HG03520 (cell line): ENCODE measurements around the gene CTCFL.
A peak's percentile ranks its signal among the peaks of the same experiment; 100 is the strongest.

Source experiments
- ATAC-seq: cut with Tn5 transposase; IDR thresholded peaks from one replicate; pipeline ENCODE4 v1.9.1; 2021; ENCODE audit warnings: mild to moderate bottlenecking, moderate library complexity; ENCODE audit not compliant: unreplicated experiment

The CTCFL gene

DNA sequence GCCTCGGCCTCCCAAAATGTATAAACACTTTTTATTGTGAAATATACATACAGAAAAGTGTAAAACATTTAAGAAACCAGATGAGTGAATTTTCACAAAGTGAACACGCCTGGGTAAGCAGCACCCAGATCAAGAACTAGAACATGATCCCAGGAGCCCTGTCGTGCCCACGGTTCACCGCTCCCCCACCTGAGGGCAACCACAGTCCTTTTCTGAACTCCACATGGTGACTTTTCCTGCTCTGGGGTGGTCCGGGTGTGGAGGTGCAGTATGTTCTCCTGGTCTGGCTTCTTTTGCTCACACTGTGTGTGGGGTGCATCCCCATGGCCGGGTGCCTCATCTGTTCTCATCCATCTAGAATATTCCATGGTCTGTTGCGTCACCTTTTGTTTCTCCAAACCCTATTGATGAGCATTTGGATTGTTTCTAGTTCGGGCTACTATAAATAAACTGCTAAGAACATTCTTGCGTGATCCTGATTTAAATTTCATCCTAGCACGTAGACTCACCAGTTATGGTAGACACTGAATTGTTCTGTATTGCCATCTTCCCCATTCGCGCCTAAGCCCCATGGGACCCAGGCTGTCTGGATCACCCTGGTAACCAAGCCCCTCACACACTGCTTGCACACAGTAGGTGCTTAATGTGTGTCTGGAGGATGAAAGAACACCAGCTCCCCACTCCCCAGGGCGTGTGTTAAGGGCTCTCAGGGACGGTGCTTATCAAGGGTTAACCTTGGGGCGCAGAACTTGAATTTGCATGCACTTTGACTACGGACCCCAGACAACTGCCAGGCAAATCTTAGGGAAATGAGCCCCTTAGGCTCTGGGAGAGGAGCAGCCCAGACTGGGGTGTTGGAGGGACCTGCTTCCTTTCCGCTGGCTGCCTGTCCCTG lies 56.2 kb downstream of the CTCFL start:
- ATAC-seq, result no peak

DNA sequence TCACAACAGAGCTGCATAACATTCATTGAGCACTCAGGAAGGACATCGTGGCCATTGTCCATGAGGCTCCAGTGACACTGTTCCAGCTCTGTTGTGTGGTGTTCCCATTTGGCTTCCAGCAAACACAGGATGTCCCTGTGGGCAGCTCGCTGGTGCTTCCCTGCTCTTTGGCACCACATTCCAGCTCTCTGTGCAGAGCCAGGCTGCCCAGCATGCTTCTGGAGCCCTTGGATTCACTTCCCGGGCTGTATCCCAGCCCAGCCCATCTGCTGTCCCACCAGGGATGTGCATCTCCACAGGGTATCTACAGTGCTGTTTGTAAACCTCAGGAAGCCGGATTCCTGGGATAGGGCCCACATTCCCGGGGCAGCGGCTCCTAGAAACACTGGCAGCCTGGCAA lies 57.2 kb downstream of the CTCFL start:
- ATAC-seq, result no peak

DNA sequence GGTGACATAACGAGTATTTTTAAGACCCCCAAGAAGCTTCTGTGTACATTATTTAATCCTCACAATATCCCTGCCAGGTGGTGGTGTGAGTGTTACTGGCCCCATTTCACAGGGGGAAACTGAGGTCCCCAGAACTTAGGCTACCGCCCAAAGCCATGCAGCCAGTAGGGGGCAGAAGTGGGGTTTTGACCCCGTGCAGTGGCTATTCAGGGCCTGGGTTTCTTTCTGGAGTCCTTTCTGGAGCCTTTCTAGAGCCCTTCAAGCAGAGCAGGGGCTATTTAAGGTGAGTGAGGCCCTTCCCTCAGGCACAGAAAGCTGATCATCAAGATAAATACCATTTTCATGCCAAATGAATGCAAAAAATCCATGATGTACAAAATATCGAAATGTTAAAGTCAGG lies 59.0 kb downstream of the CTCFL start:
- no peak for ATAC-seq

DNA sequence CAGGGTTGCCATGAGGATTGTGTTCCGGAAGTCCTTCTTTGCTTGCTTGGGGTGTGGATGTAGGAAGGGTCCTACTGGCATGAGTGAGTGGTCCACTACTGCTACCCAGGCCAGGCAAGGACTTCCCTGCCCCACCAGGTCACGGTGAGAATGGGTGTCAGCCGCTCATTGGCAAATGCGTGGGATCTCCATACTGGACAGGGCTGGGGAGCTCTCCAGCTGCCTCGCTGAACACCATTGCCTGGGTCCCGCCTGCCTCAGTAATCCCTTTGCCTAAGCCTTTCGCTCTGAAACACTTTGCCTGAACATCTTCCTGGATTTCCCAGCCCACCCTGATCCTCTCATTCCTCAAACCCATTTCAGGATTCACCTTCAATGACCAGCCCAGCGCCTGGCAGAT lies 59.5 kb downstream of the CTCFL start:
- ATAC-seq, result no peak

DNA sequence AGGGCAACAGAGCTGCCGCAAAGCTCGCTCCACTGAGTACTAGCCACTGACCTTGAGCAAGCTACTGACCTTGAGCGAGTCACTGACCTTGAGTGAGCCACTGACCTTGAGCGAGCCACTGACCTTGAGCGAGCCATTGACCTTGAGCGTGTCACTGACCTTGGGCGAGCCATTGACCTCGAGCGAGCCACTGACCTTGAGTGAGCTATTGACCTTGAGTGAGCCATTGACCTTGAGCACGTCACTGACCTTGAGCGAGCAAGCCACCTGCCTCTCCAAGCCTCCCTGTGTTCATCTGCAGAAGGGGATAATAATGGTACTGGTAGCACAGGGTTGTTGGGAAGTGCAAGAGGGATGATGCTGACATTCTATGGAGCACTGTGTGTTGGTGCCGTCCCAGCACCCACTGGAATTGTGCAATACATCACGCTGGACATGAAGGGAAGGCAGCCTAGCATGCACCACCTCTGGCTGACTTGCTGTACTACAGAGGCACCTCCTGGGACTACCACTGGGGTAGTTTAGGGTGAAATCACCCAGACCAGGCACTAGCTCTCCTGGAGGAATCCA lies 60.2 kb downstream of the CTCFL start:
- no peak for ATAC-seq

DNA sequence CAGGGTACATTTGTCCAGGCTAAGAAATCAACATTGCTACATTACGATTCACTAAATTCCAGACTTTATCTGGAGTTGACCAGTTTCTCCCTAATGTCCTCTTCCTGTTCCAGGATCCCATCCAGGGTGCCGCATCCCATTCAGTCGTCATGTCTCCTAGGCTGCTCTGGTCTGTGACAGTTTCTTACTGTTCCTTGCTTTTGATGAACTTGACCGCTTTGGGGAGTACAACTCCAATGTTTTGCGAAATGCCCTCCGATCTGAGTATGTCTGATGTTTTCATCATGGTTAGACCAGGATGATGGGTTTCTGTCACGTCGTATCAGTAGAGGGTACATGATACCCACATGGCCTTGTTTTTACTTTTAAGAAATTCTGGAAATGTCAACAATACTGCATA lies 62.2 kb downstream of the CTCFL start:
- no peak for ATAC-seq

DNA sequence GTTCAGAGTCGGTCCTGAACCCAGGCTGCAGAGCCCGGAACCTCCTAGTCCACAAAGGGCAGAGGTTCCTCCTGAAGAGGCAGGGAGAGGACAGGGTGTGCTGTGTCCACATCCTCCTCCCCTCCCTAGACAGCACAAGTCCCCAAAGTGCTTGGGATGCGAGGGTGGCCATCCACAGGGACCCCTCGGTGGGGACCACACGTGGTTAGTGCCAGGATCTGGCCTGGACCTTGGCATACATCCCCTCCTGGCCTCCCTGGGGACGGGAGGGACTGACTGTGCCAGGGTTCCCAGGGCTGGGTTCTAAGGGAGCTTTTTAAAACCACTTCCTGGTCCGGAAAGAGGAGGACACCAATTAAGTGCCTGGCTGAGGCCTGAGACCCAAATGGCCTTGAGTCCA lies 63.2 kb downstream of the CTCFL start:
- no peak for ATAC-seq

DNA sequence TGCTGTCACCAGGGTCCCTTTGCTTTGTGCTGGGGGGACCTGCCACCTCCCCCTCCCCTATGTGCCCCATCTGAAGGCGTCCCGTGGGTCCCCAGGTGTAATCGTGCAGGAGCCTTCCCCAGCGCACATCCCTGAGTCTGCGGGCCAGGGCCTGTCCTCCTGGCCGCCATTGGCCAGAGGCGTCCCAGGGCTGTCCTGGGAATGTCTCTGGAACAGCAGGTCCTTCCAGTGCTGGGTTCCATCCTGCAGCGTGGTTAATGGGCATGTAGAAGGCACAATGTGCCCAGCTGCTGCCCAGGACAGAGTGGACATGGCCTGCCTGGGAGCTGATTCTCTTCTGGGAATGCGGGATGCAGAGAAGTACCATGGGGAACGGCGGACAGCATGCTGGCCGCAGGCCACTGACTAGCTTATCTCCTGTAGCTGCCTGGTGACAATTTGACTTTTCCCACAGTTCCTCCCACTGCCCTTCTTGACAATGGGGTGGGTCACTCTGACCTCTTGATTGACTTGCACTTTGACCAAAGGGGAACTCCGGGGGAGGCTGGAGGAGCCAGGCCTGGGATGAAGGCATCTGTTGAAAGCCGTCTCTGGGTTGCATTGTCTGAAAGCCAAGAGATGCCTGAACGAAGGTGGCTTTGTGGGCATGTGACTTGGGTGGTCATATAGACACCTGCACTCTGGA lies 64.0 kb downstream of the CTCFL start:
- ATAC-seq, result no peak

DNA sequence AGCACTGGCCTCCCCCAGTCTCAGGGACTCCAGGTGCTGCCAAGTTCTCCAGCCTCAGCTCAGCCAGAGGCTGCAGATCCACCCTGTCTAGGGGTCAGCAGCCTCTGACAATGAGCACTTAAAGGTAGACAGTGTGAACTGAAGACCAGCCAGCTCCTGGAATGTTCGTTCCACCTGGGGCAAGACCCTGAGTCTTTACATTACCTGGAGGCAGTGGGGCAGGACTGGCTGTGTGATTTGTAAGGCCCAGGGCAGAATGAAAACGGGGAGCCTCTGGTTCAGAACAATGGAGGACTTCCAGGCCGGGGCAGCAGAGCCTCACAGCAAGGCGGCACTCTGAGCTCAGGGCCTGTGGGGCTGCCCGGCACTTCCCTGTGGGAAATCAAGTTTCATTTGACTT lies 65.0 kb downstream of the CTCFL start:
- no peak for ATAC-seq

DNA sequence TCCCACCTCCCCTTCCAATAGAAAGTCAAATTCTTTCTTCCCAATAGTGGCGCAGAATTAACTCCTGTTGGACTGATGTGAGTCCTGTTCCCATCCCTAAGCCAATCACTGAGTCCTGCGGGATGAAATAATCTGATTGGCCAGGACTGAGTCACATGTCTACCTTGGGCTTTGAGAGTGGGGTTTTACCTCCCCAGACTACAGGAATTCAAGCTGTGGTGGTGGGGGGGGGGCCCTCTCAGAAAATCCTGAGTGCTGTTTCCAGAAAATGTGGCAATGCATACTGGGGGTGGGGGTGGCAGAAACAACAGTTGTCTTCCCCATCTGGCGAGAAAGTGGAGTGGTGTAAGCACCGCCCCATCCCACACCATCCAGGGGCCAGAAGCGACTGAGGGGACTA lies 65.7 kb downstream of the CTCFL start:
- no peak for ATAC-seq

DNA sequence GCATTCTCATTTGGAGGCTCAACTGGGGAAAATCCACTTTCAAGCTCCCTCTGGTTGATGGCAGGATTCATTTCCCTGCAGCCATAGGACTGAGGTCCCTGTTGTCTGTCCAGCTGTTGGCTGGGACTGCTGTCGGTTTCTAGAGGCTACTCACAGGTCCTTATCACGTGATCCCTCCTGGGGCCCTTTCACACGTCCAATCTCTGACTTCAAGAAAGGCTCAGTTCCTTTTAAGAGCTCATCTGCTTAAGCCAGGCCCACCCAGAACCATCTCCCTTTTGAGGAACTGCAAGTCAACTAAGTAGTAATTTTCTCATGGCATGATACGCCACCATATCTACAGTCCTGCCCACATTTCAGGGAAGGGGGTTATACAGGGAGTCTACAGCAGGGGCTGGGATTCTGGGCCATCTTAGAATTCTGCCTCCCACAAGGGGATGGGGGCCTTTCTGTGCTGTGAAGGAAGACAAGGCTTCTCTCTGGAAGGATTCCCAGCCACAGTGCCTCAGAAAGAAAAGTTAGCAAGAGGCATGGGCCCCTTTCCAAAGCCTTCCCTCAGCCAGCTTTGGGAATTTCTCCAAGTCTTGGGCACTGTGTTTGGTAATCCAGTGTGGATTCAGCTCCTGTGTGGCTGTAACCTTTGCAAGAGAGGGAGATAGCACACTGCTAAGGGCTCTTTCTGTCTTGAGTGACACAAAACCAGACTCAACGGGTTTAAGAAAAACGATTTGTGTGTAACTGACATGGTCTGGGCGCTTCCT lies 66.4 kb downstream of the CTCFL start:
- ATAC-seq, result no peak

DNA sequence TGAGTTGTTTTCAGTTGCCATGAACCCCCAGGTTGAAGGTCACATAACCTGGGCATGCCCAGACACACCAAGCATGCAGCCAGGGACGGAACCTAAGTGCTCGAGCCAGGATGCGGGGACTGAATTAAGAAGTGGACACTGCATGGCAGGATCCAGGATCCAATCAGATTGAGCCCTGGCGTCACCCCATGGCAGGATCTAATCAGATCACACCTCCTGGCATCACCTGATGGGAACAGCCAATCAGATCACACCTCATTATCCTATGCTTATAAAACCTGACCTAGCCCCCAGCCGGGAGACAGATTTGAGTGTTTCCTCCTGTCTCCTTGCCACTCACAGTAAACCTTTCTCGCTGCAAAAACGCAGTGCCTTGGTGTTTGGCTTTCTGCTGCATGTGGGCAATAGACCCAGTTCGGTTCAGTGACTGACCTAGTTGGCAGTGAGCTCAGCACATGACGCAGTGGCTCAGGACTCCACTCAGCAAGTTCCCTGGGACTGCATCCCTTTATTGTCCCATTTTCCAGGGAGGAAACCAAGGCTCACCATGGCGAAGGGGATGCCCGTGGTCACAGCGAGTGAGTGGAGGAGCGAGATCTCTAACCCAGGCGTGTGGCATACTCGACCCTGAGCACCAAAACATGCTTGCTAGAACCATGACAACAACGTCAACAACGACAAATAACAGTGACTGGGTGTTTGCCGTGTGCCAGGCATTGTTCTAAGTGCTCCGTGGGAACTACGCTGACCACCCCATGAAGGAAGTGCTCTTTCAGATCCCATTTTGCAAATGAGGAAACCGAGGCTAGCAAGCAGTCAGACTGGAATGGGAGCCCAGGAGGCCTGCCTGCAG lies 67.5 kb downstream of the CTCFL start:
- no peak for ATAC-seq

DNA sequence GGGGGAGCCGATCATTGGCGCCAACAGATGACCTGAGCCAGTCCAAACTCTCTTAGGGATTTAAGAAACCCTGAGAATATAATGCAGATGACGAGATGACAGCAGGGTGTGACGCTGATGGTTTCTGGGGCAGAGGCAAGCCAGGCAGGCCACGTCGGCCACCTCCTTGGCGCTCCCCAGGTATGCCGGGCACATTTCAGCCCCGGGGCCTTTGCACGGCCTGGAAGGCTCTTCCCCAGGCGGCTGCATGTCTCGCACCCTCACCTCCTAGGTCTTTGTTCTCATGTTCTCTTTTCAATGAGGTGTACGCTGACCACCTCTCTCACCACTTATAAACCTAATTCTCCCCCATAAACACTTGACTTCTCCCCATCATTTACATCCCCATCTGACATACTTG lies 68.8 kb downstream of the CTCFL start:
- no peak for ATAC-seq

DNA sequence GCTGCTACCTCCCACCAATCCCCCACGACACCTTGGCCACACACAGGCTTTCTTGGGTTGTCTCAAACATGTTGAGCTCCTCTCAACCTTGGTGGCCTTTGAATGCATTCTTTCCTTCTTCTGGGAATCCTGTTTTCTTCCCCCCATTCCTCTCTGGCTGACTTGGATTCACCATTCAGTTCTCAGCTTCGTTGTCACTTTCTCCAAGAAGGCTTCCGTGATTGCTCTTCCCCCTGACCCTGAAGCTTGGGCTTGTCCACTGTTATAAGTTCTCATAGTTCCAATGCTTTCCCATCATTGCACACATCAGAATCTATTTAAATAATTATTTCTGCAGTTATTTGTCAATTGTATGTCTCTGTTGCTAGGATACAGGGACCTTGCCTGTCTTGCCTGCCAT lies 69.6 kb downstream of the CTCFL start:
- no peak for ATAC-seq

DNA sequence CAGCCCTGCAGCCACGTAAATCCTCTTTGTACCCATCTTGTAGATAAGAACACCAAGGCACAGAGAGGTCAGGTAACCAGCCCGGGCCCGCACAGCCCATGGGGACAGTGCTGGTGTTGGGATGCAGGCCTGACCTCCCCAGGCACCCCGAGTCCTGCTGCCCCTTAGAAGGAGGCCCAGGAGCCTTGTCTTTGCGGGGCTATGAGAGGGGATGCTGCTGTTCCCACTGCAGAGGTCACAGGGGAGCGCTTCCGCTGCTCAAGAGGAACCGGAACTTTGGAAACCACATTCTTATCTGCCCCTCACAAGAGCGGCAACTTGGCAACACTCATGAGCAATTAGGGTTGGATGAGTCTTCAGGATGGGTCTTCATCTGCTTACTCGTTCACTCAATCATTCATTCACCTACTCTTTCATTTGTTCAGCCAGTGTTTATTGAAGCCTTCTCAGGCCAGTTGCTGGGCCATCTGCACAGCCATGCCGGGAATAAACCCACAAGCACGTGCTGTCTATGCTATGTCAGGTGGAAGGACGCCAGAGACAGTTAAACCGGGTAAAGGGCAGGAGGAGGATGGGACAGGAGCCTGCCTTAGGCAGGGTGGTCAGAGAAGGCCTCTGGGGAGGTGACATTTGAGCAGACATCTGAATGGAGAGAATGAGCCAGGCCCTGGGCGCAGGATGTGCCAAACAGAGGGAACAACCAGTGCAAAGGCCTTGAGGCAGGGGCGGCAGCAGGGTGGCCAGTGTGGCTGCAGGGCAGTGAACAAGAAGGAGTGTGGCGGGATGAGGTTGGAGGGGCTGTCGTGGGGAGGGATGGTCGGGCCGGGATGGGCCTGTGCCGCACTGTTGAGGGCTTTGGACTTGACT lies 72.9 kb downstream of the CTCFL start:
- ATAC-seq, result no peak

DNA sequence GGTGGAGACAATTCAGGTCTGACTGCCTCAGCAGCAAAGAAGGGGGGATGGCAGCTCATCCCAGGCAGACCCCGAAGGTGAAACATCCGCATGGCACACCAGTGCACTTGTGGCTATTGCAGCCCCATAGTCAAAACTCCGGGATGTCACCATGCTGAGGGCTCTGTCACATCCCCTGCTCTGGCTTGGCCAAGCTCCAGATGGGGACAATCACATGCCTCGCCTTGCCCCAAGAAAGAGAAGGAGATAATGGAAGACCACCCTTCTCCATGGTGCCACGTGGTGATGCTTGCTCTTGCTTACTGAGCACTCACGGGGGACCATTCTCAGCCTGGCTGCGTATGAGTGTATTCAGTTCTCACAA lies 73.5 kb downstream of the CTCFL start:
- no peak for ATAC-seq

DNA sequence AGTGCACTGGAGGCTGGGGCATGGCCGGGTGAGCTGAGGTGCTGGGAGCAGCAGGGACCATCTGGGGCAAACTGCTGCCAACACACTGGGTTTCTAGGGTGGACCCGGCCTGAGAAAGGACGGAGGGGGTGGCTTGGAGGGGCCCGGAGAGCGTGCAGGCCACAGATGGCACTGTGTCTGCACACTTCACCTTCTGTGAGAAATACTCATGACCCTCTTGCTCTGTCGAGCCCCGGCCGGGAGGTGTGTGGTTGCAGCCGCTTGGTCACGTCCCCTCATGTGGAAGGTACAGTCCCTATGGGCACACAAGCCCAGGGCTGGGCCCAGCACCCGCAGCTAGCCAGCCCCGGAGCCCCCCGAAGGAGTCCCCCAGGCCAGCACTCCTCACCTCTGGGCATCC lies 74.0 kb downstream of the CTCFL start:
- peak; percentile 11 for ATAC-seq

DNA sequence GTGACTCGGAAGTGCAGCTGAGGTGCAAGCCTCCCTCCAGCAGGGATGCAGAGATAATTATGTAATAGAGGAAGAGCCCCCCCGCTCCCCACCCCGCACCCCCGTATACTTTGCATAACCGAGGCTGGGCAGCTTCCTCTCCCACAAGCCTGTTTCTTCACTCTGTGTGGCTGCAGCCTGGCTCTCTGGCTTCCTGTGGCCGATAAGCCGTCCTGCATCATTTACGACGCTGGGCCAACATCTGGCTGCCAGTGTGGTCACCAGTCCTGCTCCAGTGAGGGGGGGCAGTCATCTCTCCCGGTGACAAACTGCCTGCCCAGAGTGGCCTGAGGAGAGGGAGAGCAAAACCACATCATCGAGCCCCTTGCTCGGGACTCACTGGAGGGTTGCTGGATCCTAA lies 74.5 kb downstream of the CTCFL start:
- peak; percentile 61 for ATAC-seq
